GM18951 (cell line): Measurements from ENCODE around the gene ARF5.

ENCODE experiments used
- POLR2A ChIP-seq: IDR thresholded peaks from 4 replicates; pipeline ENCODE4 v1.6.1; 2011; ENCODE audit warnings: mild to moderate bottlenecking; ENCODE audit not compliant: insufficient read length, insufficient read depth; ENCODE audit errors: extremely low read depth
- in situ Hi-C: fragments of 300-500 bp; cut with MboI; formaldehyde crosslinking; loops from one replicate; pipeline ENCODE4 v1.12.0; 2022; ENCODE audit warnings: low sequenced_read_pairs, mixed read lengths, inconsistent platforms; ENCODE audit not compliant: unreplicated experiment

The ARF5 gene

GRCh38 chr7:127578711-127579275 lies 9.4 kb upstream of the ARF5 start:
- in situ Hi-C loops: no loop called here
- TF ChIP-seq POLR2A: no peak

- TF ChIP-seq POLR2A: no peak
- in situ Hi-C loops: no loop called here
Observed at GRCh38 chr7:127580612-127581011, 7.6 kb upstream of the ARF5 start.

- no peak for TF ChIP-seq POLR2A
- in situ Hi-C loops: no loop called here
Observed at GRCh38 chr7:127581716-127582115, 6.5 kb upstream of the ARF5 start.

DNA sequence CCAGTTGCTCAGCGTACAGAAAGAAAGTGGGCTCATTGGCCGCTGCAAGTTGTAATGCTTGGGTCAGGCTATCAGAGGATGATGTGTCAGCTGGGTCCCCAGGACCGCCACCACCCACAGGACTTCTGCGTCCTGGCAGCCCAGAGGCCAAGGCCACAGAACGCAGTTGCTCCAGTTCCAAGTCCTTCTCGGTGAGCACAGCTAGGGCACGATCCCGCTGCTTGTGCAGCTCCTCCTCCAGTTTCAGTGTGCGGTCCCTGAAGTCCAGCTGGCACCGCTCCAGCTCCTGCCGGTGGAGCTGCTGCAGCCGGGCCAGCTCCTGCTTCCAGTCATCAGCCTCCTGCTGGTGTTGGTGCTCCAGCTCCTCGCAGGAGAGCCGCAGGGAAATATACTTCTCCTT lies 5.8 kb upstream of the ARF5 start:
- TF ChIP-seq POLR2A: no peak
- in situ Hi-C loops: no loop called here

GRCh38 chr7:127584648-127585043 lies 3.6 kb upstream of the ARF5 start:
- TF ChIP-seq POLR2A: no peak
- in situ Hi-C loops: no loop called here

DNA sequence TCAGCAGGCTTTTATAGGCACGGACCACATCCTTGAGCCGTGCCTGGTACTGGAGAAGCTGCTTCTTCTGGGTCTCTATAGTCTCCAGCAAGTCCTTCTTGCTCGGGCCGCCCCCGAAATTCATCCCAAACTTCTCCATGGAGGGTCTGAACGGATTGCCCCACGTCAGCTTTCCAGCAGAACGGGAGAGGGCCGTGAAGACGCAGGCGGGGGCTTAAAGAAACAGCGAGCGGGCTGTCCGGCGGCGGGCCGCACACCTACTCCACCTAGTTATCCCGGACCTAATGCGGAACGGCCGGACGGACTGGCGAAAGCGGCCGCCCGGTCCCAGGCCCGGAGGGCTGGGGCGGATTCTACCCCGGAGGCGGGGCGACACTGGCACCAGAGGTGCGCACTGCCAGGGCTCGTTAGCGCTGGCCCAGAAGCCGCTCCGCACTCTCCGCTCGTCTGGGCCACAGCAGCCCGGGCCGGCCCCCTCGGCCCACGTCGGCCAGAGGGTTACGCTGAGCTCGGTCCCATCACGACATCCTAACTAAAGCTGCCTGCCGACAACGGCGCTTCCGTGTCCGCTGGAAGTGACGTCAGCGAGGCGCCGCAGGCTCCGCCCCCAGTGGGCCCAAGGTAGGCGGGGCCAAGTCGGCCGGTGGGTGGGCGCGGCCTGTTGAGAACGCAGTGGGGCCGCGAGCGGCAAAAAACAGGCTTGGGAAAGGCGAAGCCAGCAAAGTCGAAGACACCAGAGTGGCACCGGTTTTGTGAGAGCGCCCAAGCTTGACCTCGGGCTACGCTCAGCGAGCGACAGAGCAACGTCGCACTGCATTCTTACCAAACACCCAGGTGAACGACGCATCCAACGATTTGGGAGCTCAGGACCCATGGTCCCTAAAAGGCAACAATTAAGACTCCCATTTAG lies 2.9 kb upstream of the ARF5 start, which contains the start of gene GCC1:
TSS of gene GCC1 (minus strand) at position 553 of the 910 bp plus-strand sequence. CDS start at position 139, 414 bp downstream.
- in situ Hi-C loops: no loop called here
- TF ChIP-seq POLR2A: peak; percentile 91

GRCh38 chr7:127586346-127586745 lies 1.9 kb upstream of the ARF5 start:
- TF ChIP-seq POLR2A: no peak
- in situ Hi-C loops: no loop called here

- in situ Hi-C loops: no loop called here
- no peak for TF ChIP-seq POLR2A
Observed at GRCh38 chr7:127587663-127588018, 570 bp upstream of the ARF5 start.

GRCh38 chr7:127588697-127589482 lies 679 bp downstream of the ARF5 start:
- no peak for TF ChIP-seq POLR2A
- in situ Hi-C loops: no loop called here

GRCh38 chr7:127589896-127590295 lies 1.7 kb downstream of the ARF5 start:
- in situ Hi-C loops: no loop called here
- no peak for TF ChIP-seq POLR2A

DNA sequence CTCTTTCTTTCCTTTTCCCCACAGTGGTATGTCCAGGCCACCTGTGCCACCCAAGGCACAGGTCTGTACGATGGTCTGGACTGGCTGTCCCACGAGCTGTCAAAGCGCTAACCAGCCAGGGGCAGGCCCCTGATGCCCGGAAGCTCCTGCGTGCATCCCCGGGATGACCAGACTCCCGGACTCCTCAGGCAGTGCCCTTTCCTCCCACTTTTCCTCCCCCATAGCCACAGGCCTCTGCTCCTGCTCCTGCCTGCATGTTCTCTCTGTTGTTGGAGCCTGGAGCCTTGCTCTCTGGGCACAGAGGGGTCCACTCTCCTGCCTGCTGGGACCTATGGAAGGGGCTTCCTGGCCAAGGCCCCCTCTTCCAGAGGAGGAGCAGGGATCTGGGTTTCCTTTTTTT lies 3.0 kb downstream of the ARF5 start:
- in situ Hi-C loops: no loop called here
- TF ChIP-seq POLR2A: no peak

DNA sequence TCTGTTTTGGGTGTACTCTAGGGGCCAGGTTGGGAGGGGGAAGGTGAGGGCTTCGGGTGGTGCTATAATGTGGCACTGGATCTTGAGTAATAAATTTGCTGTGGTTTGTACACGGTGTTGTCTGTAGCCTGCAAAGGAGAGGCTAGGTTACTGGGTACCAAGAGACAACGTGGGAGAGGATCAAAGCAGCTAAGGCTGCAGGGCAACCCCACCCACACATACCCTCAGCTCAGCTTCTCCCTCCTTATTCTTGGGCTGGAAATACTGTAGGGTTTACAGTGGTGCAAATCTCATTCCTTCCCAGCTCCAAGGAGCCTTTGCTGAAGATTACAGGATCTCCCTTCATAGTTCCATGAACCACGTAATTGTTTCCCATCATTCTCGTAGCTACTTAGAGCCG lies 3.4 kb downstream of the ARF5 start:
- in situ Hi-C loops: no loop called here
- no peak for TF ChIP-seq POLR2A

- in situ Hi-C loops: no loop called here
Observed at GRCh38 chr7:127592550-127592949, 4.3 kb downstream of the ARF5 start.

DNA sequence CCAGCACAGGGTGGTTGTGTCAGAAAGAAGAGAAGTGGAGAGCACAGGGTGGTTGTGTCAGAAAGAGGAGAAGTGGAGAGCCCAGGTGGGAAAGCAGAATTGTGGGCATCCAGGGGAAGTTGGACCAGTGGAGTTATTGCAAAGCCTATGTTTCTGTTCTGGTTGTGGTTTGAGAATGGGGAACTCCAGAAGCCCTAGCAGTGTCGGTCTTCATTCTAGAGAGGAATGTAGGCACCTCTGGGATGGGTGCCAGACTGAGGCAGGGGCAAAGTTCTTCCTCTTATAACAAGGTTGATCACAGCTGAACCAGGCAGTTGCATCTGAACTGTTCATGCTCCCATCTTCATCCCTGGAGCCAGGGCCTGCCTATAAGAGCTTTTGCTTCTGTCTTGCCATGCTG lies 6.3 kb downstream of the ARF5 start:
- in situ Hi-C loops: no loop called here
- no peak for TF ChIP-seq POLR2A

More at GRCh38 chr7:127592550-127592949, 4.3 kb downstream of the ARF5 start:
- no peak for TF ChIP-seq POLR2A

GRCh38 chr7:127595737-127596136 lies 7.5 kb downstream of the ARF5 start:
- in situ Hi-C loops: no loop called here

More at GRCh38 chr7:127595737-127596136, 7.5 kb downstream of the ARF5 start:
- no peak for TF ChIP-seq POLR2A
